GM19452 (cell line): Measurements from ENCODE around the gene MLKL.

Source experiments
- ATAC-seq: cut with Tn5 transposase; IDR thresholded peaks from one replicate; pipeline ENCODE4 v1.9.1; 2021; ENCODE audit not compliant: unreplicated experiment

MLKL gene

DNA sequence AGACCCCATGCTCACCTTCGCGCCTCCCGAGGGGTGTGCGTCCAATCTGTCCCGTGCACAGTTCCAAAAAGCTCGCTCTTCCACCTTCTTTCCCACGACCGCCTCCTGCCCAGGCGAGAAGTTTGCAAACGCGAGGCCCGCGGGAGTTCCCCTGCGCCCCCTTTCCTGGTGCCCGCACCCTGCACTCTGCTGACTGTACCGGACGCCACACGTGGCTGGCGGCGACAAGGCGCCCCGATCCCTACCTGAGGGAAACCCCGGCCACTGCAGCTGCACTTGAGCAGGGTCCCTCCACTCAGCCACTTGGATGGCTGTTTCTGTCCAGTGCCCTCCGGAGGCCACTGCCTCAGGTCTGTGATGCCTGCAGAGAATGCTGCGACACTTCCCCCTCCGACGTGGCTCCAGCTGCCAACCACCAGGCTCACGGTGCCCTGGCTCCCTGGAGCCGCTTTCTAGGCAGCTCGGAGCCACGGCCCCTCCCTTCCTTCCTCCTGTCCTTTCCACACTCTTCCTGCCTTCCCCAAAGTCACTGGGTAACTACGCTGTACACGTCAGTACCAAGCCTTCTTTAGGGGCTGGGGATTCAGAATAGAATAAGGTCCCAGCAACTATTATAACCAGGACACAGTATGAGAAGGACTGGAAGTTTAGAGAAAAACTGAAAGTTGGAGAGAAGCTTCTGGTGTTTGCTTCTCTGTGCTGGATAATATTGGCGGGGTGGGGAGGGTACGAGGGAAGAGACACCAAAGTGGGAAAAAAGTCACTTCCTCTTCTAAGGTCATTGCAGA, at the start of gene MLKL:
MLKL (minus strand) TSS at position 425 of the 788 bp plus-strand sequence. CDS start 5,105 bp downstream, outside the sequence.
- peak; percentile 59 for ATAC-seq

DNA sequence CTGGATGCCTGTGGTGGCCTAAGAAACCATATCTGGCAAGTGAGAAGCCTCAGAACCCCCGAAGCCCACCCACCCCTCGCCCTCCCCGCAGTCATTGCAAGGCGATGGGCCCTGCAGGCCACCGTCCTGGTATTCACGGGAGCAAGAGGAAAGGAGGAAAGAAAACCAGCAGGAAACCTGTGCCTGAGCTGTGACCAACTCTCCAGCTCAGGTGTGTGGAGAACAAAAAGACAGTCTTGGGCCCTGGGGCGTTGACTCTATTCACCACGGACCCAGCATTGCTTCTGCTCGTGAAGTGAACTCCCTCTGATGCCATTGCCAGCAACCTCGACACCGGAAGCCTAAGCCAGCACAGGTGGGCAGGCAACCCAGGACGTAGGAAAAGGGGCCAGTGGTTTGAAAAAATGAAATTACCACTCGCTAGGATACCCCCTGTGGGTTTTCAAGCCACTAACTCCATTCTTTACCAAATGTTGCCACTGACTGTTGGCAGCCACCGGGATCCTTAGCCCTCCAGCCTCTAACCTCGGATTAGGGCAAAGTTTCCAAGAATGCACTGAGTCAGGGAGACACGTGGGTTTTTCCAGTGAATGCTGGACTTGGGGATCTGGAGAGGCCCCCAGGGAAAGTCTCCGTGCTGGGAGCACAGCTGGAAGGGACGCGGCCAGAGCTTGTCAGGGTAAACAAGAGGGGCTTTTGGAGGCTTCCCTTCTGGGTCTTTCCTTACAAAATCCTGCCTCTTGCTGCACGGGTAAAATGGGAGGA, 48.8 kb upstream of the MLKL start:
- ATAC-seq = no peak

DNA sequence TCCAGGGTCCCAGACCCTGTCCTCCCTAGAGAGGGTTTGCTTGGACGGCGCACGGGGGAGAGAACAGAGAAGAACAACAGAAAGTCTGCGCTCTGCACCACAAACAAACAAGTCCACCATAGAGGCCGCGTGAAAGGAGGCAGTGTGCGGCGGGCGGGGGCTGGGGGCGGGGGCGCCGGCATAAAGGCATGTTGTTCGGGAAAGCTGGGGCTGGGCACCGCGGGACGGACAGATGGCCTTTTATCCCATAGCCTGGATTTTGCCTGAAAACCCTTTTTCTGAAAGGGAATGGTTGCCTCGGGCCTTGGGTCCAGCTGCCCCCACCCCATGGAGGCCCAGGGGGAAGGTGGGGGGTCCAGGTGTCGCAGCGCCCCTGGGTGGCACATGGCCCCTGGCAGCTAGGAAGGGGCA, 48.0 kb upstream of the MLKL start:
- no peak for ATAC-seq

DNA sequence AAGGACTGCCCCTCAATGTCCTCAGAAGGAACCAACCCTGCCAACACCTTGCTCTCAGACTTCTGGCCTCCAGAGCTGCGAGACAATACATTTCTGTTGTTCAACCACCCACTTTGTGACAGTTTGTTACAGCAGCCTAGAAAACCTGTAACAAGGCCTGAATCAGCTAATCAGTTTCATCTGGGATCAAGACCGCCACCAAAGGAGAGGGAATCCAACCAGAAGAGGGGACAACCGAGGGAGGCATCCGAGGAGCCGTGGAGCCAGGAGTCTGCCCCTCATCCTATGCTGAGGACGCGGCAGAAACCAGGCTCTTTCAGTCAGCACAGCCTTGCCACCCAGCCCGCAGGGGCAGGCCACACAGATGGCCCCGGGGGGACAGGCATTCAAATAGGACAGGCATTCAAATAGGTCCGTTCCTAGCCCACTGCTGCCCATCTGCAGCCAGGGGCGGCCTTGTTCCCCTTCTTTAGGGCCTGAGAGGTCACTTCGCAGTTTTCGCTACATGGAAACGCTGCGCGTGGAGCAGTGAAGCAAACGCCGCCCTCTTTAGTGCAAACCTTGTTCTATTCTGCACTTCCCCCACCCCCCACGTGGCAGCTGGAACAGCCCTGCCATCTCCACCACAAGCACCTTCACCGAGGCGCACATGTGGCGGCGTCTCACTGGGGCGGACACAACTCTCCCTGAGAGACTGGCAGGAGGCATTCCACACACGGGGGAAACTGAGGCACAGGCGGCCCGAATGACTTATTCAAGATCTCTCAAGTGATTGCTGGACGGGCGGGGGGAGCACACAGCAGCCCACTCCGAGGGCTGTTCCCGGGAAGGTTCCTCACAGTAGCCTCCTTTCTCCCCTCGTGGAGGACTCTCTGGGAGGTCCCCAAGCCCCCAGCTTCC, 47.3 kb upstream of the MLKL start:
- ATAC-seq = no peak

DNA sequence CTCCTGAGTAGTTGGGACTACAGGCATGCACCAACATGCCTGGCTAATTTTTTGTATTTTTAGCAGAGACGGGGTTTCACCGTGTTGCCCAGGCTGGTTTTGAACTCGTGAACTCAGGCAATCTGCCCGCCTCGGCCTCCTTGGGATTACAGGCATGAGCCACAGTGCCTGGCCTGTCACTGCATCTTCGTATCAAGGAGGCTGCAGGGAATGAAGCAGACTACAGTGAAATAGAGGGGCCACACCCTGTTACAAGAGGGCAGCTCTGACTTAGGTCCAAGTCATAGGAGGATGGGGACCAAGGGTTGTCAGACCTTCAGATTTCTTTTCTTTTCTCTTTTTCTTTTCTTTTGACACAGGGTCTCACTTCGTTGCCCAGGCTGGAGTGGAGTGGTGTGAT, 45.3 kb upstream of the MLKL start:
- no peak for ATAC-seq

DNA sequence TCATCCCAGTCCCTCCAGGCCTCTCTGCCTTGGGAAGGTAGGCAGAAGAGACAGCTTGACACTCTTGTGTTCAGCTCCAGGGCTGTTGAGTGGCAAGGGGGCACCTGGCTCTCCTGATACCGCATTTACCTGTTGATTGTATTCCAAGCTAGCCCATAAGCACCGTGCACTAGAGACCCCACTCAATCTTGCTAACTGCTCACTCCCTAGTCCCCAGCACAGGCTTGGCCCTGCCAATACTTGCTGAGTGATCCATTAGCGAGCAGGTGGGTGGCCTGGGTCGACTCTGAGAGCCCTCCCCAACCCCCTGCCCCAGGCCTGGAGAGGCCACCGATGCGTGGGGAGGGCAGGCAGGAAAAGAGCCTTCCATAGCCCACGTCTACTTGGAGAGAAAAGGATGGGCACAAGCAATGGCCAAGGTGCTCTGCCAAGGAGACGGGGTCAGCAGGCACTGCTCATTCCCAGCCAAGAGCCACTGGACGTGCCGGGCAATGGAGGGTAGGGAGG, 44.5 kb upstream of the MLKL start:
- no peak for ATAC-seq

DNA sequence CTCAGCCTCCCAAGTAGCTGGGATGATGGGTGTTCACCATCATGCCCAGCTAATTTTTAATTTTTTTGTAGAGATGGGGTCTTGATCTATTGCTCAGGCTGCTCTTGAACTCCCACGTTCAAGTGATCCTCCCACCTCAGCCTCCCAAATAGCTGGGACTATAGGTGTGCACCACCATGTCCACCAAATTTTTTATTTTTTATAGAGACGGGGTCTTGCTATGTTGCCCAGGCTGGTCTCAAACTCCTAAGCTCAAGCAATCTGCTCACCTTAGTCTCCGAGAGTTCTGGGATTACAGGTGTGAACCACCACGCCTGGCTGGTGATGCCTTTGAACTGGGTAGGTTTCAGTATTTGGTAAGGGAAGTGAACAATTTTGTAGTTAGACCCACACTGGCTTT, 43.9 kb upstream of the MLKL start:
- ATAC-seq = no peak

DNA sequence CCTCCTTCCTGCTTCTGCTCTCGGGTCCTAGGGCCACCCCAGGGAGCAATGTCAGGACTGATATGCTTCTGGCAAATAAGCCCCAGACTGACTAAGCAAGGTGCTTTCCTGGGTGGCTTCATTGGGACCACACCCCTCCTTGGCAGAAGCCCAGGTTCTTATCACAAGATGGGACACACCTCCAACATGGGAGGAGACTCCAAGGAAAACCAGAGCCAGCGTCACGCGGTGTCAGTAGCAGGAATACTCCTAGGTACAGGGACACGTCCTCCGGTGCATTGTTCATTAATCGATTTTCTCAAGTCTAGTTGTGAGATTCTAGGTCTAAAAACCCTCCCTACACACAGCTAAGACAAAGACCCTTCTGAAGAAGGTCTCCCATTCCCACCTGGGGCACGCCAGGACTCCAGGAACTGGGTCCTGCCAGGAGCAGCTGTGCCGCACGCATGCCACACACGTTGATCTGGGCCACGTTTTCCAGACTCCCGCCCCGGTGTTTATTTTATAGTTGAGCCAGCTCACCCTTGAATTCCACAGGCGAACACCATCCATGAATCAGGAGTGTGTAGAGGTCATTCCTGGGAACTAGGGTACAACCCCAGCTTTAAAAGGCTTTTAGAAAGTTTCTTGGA, 43.1 kb upstream of the MLKL start:
- no peak for ATAC-seq

DNA sequence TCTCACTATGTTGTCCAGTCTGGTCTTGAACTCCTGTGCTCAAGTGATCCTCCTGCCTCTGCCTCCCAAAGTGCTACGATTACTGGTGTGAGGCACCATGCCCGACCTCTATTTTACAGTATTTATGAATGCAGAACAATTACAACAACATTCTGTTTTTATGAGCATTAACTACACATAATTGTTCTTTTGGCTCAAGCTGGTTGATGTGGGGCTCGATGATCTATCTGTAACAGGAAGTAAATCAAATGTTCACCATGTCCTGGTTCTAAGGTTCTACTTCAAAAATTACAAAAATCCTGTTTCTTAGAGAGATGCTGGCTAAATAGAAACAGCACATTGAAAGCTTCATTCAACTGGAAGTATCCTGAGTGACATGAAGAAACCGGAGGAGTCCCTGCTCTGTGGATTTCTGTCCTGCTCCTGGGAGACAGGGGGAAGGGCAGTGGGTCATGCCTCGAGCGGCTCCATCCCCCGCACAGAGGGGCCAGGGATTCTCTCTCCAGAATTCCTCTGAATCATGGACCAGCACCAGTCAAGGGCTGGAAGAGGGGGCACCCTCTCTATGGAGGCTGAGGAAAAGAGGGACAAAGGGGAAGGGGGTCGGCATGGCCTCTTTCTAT, 42.5 kb upstream of the MLKL start:
- ATAC-seq = no peak

DNA sequence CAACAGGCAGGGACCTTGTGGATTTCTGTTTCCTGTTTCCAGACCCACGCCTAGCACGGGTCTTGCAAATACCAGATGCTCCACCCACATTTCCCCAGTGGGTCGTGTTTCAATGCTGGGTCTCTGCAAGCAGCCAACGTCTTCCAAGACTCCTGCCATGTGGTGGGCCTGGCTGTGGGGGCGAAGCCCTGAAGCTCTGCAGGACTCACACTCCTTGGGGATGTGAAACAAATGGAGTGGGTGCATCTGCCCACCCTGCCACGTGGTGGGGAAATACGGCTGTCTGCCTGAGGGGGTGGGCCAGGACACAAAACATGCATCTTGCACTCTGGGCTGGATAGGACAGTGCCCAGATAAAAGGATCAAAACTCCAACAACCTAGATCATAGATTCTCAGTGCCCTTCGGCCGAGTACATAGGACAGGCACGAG, 41.4 kb upstream of the MLKL start:
- no peak for ATAC-seq

DNA sequence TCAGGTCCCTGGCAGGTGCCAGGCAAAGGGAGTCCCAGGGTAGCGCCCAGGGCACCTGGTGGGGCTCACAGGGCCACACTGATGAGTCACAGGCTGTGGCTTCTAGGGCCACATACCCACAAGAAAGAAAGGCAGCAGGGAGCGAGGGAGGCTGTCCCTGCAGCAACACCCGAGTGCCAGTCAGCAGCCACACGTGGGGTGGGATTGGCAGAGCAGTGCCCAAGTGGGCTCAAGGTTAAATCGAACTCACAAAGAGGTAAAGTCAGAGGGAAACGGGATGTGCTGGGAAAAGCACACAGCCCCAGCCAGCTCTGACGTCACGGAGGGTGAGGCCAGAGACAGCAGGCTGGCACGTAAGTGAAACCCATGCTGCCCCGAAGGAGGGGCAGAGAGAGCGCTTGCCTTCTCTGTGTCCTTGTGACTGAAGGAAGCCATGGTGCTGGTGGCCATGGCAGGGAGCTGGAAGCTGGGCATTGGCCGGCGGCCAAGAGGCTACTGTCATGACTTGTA, 40.2 kb upstream of the MLKL start:
- no peak for ATAC-seq

DNA sequence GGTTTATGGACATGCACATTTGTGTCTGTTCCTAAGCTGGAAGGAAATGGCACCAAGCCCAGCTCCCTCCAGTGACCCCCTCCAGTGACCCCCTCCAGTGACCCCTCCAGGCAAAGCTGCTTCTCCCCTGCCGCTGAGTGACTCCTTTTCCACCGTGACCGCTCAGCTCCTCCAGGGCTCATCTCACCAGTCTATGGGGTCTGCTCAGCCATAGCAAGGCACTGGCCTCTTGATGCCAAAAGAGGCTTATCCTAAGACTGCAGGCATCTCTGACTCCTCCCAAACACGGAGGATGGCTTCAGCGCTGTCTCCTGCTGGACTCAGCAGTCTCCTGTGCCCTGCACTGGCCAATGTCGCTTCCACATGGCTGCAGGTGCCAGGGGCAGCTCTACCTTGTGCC, 38.6 kb upstream of the MLKL start:
- ATAC-seq = no peak

DNA sequence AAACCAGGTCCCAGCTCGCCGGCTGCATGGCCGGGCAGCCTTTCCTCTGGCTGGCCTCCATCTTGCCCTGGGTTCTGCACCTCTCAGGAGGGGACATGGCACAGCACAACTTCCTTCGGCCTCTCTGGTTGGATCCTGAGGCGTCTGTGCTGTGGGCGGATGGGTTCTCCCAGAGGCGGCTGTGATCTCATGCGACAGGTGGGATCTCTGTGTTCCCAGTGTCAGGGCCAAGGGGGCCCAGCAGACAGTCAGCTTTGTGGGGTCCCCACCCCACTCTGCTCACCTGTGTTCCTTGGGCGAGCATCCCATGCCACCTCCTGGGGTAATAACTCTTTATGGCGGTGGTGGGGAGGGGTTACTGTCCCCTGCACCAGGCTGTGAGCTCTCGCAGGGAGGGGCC, 38.2 kb upstream of the MLKL start:
- no peak for ATAC-seq

DNA sequence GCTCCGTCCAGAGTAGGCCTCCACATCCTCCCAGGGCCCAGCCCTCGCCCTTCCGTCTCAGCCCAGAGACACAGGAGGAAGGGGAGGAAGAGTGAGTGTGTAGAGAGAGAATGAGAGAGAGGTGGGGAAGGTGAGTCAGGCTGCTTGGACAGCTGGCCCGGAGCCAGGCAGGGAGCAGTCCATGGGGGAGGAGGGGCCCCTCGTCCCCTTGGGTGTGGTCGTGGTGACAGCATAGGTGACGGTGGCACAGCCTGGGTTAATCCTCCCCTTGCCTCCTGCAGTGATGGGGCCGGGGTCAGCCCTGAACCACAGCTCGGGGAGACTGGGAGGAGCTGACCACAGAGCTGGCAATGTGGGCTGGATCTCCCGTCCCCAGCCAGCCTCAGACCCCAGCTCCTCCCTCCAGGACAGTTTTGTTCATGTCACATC, 37.5 kb upstream of the MLKL start:
- no peak for ATAC-seq

DNA sequence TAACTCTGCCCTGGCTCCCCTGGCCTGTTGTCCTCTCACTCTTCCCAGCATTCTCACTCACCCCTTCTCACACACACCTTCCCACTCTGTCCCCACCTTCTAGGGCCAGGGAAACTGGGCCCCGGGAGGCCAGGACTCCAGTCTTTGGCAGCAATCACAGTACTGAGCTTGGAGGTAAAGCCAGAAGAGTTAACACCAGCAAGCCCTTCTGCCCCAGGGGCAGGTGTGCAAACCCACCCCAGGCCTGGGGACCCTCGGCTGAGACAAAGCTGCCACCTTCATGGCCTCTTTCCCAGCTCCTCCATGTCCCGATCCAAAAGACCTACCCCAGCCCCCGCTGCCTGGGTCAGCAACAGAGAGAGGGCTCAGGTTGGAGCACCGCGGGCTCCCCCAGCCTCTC, 36.9 kb upstream of the MLKL start:
- no peak for ATAC-seq

DNA sequence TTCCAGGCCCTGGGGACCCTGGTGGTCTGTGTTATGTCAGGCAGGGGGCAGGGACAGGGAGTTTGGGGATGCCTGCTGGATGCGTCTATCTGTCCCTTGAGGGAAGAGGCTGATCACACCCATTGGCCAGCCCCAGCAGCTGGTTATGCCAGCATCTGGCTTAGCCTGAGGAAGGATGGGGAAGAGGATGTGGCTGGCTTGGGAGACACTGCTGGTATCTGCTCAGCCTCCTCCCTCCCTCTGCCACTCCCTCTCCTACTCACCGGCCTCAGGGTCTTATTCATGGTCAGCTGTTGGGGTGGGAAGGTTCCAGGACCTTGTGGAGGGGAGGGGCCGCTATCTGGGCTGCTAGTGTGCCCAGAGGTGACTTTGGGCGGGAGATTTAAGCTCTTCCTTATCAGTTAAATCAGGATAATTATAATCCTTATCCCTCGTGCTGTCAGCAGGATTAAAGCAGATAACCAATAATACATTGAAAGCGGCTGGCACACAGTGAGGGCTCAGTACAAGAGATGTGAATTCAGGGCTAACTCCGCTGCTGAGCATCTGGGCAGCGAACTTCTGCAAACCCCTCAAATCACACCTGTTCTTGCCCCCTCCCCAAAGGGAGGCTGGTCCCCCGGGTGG, 36.0 kb upstream of the MLKL start:
- no peak for ATAC-seq

DNA sequence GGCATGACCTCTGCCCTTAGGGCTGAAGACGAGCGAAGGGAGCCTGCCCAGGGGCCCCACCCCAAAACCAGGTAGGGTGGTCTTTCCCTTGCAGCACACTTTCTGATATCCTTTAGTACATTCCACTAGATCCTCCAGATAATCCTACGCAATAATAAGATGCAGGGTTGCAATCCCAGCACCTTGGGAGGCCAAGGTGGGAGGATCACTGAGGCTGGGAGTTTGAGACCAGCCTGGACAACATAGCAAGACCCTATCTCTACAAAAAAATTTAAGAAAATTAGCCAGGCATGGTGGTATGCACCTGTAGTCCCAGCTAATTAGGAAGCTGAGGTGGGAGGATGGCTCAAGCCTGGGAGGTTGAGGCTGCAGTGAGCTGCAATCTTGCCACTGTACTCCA, 34.9 kb upstream of the MLKL start:
- no peak for ATAC-seq

DNA sequence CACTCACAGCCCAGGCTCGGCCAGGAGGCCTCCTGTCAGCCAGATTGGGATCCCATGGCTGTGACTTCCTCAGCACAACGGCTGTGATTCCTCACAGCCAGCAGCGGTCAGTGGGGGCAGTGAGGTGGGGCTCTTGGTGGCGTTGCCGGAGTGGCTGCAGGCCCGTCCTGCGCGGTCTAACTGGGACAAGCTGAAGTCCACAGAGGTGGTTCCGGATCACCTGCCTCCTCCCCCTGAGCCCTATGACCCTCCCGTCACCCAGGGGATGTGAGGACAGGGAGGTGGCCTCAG, 34.4 kb upstream of the MLKL start:
- ATAC-seq = no peak

DNA sequence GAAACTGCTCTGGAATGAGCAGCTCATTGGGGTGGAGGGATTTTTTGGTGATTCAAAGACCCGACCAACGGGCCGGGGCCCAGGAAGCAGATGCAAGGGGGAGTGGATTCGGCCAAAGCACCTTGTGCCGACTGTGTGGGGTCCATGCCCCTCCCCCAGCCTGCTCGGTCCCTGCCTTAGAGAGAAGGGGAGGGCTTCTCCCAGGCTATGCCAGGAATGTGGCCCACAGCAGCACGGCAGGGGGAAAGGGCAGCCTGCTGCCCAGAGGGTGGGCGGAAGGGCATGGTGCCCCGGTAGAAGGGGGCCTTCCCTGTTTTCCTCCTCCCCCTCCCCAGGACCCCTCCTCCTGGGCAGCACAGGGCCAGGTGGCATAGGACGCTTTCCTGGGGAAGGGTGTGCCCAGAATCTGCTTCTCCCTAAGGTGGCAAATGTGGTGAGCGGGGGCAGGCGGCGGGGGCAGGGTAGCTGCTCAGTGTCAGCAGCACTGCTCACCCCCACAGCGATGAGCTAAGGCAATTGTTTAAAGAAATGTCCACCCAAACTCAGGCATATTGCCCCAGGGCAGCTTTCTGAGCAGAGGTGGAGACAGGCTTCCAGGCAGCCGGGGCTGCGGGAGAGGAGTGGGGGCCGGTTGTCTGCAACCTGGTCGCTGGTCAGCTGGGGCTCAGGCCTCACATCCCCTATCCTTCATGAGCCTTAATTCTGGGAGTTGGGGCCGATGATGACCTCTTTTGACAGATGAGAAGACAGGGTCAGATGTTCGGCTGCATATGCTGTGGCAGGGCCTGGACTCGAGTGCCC, 33.9 kb upstream of the MLKL start:
- no peak for ATAC-seq
